Measurements from ENCODE around the gene C12orf75. TPM values are rescaled to one million over a fixed set of nuclear protein-coding genes. Genes with fewer than 3 reads are reported as not detected.

The C12orf75 gene
- total RNA-seq, 4 donors from 2014 or later = 16.1 to 20.1 (median 18.3) TPM

DNA sequence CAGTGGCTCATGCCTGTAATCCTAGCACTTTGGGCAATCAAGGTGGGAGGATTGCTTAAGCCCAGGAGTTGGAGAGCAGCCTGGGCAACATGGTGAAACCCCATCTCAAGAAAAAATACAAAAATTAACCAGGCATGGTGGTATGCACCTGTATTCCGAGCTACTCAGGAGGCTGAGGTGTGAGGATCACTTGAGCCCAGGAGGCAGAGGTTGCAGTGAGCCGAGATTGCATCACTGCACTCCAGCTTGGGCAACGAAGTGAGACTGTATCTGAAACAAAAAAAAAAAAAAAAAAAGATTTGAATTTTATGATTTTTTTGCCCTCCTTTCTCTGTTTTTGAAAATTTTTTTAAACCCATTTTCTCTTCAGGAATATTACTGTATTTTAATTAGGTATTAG, 17.7 kb downstream of the C12orf75 start:
- Histone ChIP-seq H3K4me3 (no peak overlapping the region), H3K4me1 (no peaks in the 10 kb centered on the region), H3K9me3 (no peaks in the 10 kb centered on the region), H3K36me3 (no peaks in the 10 kb centered on the region), H3K27ac (no peak overlapping the region), H3K27me3 (no peaks in the 10 kb centered on the region)
- no peak for DNase-seq
- no peak for TF ChIP-seq CTCF (IDR thresholded peaks at IDR 0.05)
- TF ChIP-seq POLR2A (IDR thresholded peaks at IDR 0.05) = no peak

- no peak for DNase-seq
- H3K9me3 ChIP-seq = no peaks in the 10 kb centered on the region
- H3K4me3 ChIP-seq = no peak overlapping the region
- no peak overlapping the region for H3K27ac ChIP-seq
- TF ChIP-seq POLR2A (IDR thresholded peaks at IDR 0.05) (no peak), CTCF (IDR thresholded peaks at IDR 0.05) (no peak)
- no peaks in the 10 kb centered on the region for H3K27me3 ChIP-seq
- no peaks in the 10 kb centered on the region for H3K4me1 ChIP-seq
- H3K36me3 ChIP-seq = no peaks in the 10 kb centered on the region
Measured at GRCh38 chr12:105348561-105348960, 18.1 kb downstream of the C12orf75 start.

- Histone ChIP-seq H3K27me3 (no peaks in the 10 kb centered on the region), H3K27ac (no peak overlapping the region), H3K9me3 (no peaks in the 10 kb centered on the region), H3K4me1 (no peaks in the 10 kb centered on the region), H3K36me3 (no peaks in the 10 kb centered on the region), H3K4me3 (no peak overlapping the region)
- TF ChIP-seq POLR2A (IDR thresholded peaks at IDR 0.05) (no peak), CTCF (IDR thresholded peaks at IDR 0.05) (no peak)
- DNase-seq = no peak
Measured at GRCh38 chr12:105349138-105349537, 18.6 kb downstream of the C12orf75 start.

GRCh38 chr12:105351523-105351922, 21.0 kb downstream of the C12orf75 start:
- Histone ChIP-seq H3K27ac (no peak overlapping the region), H3K9me3 (no peaks in the 10 kb centered on the region), H3K4me1 (no peaks in the 10 kb centered on the region), H3K4me3 (no peak overlapping the region), H3K27me3 (no peaks in the 10 kb centered on the region), H3K36me3 (no peaks in the 10 kb centered on the region)
- DNase-seq = no peak
- TF ChIP-seq POLR2A (IDR thresholded peaks at IDR 0.05) (no peak), CTCF (IDR thresholded peaks at IDR 0.05) (no peak)

DNA sequence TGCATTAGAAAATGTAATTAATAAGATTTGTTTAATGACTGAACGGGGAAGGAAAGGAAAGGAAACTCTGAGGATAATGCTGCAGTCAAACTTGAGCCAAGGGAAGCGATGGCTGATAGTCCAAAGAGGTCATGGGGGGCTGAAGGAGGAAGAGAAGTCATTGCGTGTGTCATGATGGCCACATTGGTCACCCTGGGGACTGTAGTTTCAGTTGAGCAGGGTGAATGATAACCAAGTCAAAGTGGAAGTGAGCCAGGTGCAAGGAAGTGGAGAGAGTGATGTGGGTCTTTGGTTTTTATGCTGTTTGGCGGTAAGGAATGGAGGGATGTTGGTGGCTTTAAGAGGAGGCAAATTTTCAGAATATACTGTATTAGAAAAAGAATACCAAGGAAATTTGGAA, 21.6 kb downstream of the C12orf75 start:
- Histone ChIP-seq H3K9me3 (no peaks in the 10 kb centered on the region), H3K36me3 (no peaks in the 10 kb centered on the region), H3K27ac (no peak overlapping the region), H3K27me3 (no peaks in the 10 kb centered on the region), H3K4me1 (no peaks in the 10 kb centered on the region), H3K4me3 (no peak overlapping the region)
- DNase-seq = no peak
- no peak for TF ChIP-seq CTCF (IDR thresholded peaks at IDR 0.05)
- no peak for TF ChIP-seq POLR2A (IDR thresholded peaks at IDR 0.05)

Measured in Peyer's patch (tissue), 4 donors.